Fibroblast of skin of left biceps (primary cell): ENCODE results near the gene AIRE.

Experiments
- DNase-seq, 2 experiments: peaks; one replicate each; pipeline ENCODE4 v3.0.0-alpha.2; 2013; ENCODE audit warnings: low read depth in 2 of 2

Gene AIRE

DNA sequence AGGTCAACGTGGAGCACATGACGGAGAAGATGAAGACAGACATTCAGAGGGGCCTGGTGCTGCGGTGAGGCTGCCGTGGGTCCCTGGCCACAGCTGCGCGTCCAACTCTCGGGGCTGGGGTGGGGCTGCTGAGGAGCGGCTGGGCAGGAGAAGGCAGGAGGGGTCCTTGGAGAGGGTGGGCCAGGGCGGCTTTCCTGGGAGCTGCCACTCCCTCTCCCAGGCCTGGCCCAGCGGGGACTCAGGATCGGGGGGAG lies 39.1 kb downstream of the AIRE start:
- DNase-seq, result no peak

DNA sequence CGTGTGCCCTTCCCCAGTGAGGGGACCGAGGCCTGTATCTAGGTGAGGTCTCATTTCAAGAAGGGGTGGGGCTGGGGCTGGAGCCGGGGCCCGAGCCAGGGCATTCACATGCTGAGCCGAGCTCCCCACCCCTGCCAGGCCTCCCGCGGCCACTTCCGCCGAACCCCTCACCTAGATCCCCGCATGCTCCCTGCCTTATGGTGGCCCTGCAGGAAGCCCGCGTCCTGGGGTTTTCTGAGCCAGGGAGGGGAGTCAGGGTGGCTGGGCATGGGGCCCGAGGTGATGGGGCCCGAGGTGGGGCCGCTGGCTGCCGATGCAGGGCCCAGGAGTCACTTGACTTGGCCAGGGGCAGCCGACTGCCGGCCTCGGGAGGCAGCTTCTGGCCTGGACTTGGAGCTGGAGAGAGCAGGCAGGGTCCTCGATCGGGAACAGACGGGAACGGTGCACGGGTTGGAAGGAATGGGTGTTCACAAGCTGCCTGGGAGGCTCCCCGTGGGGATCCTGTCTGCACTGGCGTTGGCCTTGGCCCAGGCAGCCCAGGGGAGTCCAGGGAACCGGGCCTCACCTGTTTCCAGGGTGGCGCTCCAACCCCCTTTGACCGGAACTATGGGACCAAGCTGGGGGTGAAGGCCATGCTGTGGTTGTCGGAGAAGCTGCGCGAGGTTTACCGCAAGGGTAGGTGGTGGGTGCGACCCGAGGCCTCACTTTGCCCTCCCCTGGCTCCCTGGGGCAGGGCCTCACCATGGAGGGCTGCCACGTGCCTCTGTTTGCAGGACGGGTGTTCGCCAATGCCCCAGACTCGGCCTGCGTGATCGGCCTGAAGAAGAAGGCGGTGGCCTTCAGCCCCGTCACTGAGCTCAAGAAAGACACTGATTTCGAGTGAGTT lies 40.0 kb downstream of the AIRE start:
- DNase-seq, result no peak

- no peak for DNase-seq
These were observed 40.6 kb downstream of the AIRE start for GRCh38 chr21:44326272-44326647.

DNA sequence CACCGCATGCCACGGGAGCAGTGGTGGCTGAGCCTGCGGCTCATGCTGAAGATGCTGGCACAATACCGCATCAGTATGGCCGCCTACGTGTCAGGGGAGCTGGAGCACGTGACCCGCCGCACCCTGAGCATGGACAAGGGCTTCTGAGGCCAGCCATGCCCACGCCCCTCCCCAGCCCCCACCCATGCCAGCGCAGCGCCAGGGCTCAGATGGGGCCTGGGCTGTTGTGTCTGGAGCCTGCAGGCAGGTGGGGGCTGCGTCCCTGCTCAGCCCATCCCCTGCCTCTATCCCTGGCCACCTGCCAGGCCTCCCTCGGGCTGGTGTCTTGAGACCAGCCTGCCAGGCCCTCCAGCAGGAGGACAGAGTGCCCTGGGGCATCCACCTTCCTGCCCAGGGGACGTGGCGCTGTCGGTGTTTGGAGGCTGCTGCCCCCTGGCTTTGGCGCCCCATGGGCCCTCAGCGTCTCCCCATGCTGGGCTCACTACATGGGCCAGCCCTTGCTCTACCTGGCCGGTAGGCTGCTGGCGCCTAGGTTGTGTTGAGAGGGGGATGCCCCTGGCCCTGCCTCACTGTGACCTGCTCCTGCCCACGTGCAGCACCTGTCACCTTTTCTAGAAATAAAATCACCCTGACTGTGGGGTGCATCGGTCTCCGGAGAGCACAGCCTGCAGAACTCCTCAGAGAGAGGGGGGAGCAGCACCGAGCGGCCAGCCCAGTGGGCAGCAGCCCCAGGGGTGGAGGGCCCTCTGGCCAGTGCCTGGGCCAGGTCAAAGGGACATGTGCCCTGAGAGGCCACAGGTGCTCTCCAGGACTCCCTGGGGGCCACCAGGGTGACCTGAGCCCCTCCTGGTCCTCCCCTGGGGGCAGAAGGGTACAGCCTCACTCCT lies 41.3 kb downstream of the AIRE start:
- no peak for DNase-seq

DNA sequence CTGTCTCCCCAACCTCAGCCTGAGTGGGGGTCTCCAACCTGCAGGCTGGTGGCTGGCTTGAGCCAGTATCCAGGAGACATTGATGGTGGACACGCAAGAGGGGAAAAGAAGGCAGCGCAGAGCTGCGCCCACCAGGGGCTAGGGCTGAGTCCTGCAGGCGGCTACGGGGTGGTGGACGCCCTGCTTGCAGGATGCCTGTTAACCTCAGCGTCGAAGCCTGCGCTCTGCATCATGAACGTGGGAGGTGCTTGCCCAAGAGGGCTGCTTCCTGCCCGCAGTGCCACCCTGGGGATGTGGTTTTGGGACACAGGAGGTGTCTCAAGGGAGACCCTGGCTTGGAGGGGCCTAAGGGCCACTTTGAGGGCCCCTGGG lies 41.9 kb downstream of the AIRE start:
- no peak for DNase-seq

DNA sequence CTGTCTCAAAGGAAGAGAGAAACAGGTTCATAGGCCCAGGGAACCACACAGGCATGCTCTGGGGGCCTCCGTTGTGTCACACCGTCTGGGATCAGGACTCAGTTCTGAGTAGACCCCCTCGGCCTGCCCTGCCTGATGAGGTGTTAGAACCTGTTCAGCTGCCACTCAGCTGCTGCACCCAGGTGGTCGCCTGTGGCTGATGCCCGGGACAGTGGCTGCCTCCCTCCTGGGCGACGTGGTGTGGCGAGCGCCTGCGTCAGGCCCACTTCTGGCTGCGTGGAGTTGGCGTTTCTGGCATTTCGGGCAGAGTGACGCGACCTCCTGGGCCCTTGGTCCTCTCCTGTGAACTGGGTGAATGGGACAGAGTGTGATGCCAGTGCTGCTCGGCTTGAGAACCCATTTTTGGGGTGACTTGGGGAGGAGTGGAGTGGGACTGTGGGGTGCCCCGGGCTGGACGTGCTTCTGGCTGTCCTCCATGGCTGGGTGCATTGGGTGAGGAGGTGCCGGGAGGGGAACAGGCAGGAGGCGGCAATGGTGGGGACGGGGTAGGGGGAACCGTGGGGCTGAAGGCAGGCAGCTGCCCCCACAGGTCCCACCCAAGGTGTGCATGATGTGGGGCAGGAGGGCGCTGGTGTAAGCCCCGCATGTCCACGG lies 42.7 kb downstream of the AIRE start:
- no peak for DNase-seq

- no peak for DNase-seq
These were observed 43.6 kb downstream of the AIRE start for GRCh38 chr21:44329086-44329889.

DNA sequence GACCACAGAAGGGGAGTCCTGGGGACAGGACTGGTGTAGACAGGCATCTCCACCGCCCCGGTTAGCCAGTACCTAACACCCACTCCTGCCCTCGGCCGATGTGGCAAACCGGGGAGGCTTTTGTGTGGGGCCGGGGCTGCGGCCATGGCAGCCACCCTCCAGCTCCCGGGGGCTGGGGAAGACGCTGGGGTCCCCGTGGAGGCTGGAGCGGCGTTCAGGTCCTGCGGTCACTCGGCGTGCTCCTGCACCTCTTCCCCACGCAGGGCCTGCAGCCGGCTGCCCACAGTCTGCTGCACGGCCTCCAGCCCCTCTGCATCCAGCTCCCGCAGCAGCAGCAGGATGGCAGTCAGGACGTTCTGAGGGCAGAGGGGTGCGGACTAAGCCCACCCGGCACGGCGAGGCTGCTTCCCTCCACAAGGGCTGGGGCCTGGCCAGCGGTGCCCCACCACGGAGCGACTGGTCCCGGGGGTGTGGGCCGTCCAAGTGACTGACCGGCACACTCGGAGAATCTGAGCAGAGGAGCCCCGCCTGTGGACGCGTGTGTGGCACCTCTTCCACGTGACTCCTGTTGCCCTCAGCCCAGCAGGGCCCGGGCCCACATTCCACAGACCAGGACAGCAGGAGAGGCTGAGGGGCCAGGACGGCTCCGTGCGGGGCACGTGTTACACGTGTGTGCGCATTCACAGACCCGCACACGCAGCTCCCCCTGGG lies 44.5 kb downstream of the AIRE start:
- DNase-seq, result no peak

DNA sequence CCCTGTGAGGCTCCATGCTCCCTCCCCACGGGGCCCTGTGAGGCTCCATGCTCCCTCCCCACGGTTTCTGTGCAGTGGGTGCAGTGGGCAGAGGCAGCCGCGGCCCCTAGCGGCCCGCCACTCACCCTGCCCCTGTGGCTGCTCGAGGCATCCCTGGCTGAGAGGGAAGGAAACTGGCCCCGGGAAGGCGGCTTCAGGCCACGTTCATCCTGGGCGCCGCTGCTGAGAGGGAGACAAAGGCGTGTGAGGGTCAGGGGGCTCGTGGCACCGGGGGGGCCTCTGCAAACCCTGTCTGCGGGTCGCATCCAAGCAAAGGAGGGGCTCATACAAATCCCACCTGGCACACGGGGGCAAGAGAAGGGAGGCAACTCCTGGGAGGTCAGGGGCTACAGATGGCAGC lies 45.0 kb downstream of the AIRE start:
- DNase-seq, result no peak

DNA sequence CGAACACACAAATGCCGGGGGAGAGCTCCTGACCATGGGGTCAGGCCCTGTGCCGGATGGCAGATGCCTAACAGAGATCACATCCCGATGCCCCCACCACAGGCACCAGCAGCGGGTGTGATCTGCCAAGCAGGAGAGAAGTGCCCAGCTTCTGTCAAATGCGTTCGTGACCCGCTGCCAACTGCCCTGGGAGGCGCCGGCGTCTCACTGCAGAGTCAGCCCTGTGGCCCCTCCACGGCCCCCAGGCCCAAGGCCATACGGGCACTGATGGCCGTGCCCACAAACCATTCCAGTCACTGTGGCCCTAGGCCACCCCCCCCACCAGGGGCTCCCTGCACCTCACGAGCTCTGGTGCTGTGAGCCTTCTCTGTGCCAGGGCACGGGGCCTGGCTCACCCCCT lies 45.5 kb downstream of the AIRE start:
- DNase-seq, result no peak

DNA sequence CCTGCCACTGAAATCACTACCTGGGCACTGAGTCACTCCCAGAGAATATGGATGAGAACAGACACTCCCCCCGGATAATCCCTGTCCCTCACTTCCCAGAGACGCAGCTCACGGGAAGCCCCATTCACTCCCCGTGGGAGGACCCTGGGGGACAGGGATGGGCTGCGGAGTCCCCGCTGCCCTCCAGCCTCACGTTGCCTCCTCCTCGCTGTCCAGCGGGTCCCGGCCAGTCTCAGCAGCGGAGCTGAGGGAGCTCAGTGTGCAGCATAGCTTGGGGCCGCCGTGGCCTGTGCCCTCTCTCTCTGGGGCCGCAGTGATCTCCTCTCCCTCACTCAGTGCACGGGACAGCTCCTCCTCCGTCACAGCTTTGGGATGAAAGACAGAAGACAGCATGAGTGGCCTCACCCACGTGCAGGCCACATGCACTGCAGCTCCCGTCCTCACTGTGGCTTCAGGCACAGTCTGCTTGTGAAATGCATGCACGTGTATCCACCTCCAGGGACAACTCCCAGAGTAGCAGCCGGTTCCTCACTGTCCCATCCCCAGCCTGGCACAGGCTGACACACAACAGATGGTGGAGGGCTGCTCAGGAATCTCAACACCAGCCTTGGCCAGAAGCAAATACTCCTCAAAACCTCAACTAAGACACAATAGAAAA lies 46.1 kb downstream of the AIRE start:
- DNase-seq, result no peak

DNA sequence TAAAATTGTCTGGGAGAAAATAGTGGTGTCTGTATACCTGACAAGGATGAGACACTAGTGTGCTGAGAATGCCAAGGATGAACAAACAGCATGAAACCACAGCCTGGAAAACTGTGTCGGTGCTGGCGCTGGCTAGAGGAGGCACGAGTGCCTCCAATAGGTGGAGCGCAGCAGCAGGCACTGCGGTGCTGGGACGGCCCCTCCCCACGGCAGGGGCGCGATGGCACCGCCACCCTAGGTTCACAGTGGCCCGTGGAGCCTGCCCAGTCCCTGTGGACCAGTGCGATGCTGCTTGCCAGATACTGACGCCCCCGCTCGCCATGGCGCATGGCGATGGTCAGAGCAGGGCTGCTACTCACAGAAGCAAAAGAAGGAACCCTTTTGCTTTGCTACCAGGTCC lies 46.7 kb downstream of the AIRE start:
- DNase-seq, result no peak

DNA sequence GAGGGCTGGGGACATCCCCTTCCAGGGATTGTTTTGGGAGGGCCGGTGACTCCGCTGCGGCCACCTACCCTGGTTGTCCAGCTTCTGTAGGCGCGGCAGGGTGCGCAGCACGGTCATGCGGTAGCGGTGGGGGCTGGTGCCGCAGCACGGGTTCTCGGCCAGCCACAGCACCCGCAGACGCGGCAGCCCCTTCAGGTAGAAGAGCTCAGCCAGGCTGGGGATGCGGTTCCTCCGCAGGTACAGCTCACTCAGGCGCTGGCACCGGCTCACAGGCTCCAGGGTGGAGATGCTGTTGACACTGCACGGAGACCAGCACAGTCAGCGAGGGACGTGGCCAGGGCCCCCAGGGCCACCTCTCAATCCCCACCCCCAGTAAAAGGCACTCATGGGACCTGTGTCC lies 47.3 kb downstream of the AIRE start:
- DNase-seq, result no peak

GRCh38 chr21:44333509-44334328 lies 48.0 kb downstream of the AIRE start:
- DNase-seq, result no peak

GRCh38 chr21:44334329-44335030 lies 48.8 kb downstream of the AIRE start:
- DNase-seq, result no peak

DNA sequence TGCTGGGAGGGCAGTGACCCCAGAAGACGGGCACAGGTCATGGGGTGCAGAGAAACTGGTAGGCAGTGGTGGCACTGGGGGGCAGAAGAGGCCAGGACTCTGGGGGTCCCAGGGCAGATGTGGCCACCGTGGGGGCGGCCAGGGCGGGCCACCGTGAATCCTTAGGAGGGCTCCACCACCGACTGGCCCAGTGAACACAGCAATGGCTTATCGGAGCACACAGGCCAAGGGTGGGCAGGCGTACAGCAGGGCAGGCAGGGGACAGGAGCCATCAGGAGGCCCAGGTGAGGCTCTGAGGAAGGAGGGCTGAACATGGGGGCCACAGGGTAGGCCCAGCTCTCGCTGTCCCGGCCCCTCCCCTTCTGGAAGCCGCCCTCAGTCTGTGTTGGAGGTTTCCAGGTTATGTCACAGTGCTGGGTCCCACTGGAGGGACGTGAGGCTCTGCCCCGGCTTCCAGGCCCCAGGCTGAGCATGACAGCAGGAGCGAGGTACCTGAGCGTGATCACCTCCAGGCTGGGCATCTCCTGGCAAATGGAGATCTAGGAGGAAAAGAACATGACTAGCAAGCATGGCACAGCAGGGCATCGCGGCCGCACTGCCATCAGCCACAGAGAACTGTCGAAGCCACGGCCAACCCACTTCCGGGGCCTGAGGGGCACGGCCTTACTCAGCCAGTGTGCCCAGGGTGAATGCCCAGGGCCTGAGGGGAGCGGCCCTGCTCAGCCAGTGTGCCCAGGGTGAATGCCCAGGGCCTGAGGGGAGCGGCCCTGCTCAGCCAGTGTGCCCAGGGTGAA lies 49.8 kb downstream of the AIRE start:
- no peak for DNase-seq

DNA sequence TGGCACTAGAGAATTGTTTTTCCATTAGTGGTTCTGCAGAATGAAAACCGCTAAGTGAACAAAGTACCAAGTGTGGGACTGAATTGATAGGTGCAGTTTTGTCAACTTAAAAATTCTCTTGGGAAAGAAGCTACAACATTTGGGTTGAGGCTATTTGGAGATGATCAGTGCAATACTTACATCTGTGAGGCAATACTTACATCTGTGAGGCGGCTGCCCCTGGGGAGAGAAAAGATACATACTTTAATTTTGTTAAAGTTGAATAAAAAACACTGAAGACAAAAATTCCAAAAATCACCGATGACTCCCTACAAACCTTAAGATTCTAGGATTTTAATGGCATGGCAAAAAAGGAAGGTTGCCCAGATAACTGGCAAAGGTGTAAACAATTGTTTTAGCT lies 51.8 kb downstream of the AIRE start:
- no peak for DNase-seq
